HG03280 (cell line): ENCODE data around the gene KIF25.

Source experiments
- ATAC-seq: cut with Tn5 transposase; IDR thresholded peaks from one replicate; pipeline ENCODE4 v1.9.1; 2021; ENCODE audit warnings: mild to moderate bottlenecking, moderate library complexity; ENCODE audit not compliant: unreplicated experiment

KIF25 gene

GRCh38 chr6:168033791-168034190 is 36.3 kb downstream of the KIF25 start:
- ATAC-seq: no peak

- ATAC-seq: no peak
Observed at GRCh38 chr6:168034537-168034936, 37.1 kb downstream of the KIF25 start.

DNA sequence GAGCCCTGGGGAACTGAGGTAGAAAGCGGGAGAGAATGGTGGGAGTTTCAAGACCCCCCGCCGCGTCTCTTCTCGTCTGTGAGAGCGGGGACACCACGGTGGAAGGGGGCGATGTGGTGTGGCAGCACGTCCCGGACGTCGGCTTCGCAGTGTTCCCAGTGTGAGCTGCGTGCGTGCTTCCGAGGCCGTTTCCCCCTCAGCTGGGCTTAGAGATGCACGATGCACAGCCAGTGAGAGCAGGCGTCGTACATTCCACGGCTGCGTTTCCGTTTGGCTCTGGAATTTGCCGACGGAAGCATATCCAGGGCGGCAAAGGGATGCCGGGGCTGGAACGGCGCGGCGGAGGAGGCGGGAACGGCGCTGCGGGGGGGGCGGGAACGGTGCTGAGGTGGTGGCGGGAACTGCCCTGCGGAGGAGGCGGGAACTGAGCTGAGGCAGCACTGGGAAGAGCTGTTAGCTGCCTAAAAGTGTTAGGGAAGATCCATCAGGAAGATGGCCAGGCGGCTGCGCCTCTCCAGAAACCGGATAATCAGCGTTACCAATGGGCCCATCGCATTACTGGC is 37.7 kb downstream of the KIF25 start:
- no peak for ATAC-seq

- ATAC-seq: no peak
Observed at GRCh38 chr6:168035661-168036545, 38.4 kb downstream of the KIF25 start.

DNA sequence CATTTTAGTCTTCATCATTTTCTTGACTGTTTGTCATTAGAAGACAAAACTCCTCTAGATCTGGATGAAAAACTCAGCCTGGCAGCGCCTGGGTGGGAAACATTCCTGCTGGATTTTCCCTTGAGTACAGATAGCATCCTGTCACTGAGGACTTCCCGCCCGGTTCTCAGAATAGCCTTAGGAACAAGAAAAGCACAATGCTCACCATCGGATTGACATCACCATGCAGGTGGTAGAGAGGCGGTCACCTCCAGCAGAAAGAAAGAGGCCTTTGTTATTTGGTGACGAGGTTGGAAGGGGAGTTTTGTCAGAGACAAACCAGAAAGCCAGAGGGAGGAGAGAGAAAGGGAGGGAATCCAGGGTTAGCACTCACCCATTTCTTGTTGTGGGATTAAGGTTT is 39.8 kb downstream of the KIF25 start:
- ATAC-seq: no peak

DNA sequence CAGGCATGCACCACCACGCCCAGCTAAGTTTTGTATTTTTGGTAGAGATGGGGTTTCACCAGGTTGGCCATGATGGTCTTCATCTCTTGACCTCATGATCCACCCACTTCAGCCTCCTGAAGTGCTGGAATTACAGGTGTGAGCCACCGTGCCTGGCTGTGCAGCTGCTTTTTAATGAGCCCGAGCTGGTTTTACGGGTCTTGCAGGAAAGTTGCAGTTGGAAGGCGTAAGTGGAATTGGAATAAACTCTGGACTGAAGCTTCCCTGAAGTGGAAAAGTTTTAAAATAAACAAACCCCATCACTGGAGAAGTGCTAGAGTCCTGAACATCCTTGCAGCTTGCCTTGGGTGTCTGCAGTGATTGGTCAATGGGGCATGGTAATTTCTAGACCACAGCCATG is 40.4 kb downstream of the KIF25 start:
- no peak for ATAC-seq

DNA sequence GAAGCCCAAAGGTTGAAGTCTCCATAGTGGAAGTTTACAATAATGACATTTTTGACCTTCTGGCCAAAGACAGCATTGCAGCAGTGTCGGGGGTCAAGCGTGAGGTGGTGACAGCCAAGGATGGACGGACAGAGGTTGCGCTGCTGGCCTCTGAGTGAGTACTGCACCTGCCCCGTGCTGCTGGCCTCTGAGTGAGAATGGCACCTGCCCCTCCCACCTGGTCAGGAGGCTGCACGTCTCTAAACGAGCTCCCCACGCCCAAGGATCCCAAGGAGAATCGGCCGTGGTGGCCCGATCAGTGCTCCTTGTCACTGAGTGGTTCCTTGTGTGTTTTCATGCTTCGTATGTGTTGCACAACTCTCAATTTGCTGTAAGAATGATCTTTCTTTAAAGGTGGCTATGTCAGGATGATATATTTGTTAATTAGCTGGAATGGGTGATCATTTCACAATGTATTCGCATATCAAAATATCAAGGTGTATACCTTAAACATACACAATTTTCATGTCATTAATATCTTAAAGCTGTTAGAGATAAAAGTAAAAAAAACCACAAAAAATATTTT is 41.2 kb downstream of the KIF25 start:
- no peak for ATAC-seq

DNA sequence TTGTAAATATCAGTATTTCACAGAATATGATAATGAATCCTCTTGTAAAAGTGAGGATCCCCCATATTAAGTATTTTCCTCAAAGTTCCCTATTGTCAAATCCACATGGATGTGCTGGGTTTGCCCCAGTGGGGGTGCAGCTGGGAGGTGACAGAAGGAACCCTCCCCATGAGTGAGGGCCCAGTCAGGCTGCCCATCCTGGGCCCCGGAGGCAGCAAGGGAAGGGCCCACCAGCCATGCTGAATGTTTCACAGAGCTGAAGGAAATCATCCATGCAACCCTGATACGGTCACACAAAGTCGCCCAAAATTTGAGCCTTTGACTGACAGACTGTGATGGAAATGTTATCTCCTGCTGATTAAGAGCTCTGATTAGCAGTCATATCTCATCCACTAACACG is 41.8 kb downstream of the KIF25 start:
- no peak for ATAC-seq

GRCh38 chr6:168039849-168040248 is 42.4 kb downstream of the KIF25 start:
- no peak for ATAC-seq

DNA sequence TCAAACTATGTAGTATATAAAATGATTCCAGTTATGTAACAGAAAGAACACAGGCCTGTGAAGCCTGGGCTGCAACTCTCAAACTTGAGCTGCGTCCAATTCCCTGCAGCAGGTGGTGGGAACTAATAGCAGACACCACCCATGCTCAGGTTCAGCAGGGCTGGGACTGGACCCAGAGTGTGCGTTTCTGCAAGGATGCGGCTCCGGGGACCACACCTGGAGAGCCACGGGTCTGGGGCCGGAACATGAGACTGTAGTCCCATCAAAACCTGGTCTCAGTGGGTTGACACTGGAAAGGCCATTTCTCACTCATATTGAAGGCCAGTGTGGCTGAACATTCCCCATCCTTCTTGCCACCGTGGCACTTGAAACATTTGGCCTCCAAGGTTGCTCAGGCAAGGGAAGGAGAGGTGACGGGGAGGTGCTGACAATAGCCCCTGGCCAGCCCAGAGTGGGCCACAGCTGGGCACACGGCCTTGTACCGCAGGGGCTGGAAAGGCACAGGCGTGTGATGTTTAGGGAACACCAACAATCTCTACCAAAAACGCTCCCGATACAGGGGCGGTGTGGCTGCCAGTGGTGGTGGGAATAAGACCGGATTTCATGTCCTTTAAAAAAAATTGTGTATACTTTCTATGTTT is 43.5 kb downstream of the KIF25 start:
- ATAC-seq: no peak

DNA sequence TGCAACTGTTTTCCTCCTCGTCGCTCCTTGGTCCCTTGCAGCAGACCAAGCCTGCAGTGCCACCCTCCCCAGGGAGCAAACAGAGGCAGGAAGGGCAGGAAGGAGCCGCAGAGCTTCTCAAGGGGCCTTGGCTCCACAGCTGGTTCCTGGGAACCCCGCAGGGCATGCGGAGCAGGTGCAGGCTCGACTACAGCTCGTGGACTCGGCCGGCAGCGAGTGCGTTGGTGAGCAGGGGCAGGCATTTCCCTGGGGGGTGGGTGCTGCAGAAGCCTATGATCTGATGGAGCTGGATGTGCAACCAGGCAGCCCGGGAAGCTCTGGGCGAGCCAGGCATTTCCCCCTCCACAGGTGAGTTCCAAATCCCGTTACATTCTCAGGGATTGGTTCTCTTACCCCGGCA is 44.5 kb downstream of the KIF25 start:
- no peak for ATAC-seq

GRCh38 chr6:168042426-168043192 is 45.1 kb downstream of the KIF25 start:
- ATAC-seq: no peak

GRCh38 chr6:168043193-168043847 is 45.8 kb downstream of the KIF25 start:
- ATAC-seq: no peak

- no peak for ATAC-seq
Observed at GRCh38 chr6:168043848-168044415, 46.5 kb downstream of the KIF25 start.

DNA sequence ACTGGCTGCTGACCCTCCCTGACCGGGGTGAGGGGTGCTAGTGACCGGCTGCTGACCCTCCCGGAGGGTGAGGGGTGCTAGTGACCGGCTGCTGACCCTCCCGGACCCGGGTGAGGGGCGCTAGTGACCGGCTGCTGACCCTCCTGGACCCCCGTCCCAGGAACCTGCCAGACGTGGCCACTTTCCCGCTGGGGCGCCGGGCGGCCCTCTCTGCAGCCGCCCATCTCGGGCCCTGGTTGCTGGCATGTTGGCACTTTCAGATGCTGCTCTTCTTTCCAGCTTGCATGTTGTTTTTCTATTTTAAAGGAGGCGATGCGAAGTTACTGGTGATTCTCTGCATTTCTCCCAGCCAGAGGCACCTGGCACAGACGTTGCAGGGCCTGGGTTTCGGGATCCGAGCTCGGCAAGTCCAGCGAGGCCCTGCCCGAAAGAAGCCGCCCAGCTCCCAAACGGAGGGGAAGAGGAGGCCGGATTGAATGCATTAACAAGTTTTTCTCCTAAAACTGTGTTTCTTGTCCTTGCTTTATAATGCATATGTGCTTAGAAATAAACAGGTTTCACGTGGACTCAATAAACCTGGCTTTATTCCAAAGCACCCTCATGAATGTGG is 47.2 kb downstream of the KIF25 start:
- no peak for ATAC-seq

DNA sequence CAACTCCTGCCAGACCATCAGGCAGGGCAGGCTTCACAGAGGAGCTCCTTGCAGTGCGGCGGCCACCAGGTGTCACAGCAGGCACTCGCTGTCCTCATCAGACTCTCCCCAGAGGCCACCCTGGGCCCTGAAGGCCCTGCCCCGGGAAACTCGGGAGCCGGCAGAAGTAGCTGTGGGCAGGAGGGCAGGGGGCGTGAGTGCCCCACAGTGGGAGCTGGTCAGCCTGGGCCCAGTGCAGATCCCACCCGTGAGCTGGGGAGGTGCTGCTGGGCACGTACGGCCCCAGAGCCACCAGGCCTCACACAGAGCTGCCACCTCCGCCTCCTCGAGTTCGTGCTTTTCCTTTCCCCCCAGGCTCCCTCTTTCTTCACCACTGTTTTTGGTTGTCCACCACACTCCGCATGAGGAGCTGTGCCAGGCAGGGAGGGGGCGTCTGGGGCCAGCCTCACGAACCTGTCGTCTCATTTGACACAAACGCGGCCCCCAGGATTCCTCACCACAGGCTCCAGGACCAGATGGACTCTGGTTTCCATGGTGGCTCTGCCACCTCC is 47.7 kb downstream of the KIF25 start:
- ATAC-seq: no peak

DNA sequence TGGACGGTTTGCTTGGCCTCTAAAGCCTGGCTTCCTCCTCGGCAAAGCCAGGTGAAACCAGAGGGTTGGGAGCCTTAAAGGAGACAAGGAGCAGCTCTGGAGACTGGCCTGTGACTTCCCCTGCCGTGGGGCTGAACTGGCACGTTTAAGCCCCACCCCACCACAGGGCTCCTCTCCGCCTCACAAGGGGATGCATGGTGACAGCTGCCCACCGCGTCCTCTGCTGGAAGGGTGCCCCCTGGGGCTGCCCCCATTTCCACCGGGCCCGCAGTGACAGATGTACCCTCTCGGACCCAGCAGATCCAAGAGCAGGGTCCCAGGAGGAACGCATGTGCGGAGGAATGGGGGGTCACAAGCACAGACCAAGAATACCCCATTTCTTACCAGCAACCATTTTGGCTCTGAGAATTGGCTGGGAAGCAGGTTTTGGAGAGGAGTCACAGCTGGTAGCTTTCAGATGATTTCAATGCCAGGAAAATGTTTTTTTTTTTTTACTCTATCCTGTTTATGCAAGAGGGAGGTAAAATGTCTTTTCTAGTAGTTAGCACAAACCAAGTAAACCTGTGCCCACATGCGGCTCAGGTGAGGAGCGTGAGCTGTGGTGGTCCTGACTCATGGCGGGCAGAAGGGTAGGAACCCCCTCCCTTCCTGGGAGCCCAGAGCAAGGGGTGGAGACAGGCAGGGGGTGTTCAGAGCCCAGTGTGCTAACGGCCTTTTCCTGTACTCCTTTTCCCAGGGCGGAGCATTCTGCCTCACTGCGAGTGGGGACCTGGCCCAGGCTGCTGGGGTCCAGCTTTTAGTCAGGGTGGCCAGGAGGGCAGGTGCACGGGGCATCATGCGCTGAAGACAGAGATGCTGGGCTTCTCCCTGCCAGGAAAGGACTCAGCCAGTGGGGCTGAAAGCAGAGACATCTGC is 48.5 kb downstream of the KIF25 start:
- no peak for ATAC-seq

DNA sequence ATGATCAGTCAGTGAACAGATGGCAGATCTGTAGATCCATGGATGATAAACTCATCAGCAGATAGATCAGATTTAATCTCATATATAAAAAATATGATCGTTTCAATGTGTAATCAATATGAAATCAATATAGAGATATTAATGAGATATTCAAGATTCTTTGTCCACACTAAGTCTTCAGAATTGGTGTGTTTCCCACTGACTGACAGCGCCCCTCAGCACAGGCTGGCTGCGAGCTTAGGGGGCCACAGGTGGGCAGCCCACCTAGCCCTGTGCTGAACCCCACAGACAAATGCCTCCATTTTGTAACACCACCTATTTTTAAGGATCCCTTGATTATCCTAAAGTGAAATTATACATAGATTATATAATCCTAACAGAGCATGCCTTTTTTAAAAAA is 49.2 kb downstream of the KIF25 start:
- no peak for ATAC-seq
